A673 (cell line): ENCODE results near the gene KIF4A. TPM values are rescaled to one million over a fixed set of nuclear protein-coding genes. Genes with fewer than 3 reads are reported as not detected.
"Not testable (repeated sequence)": the region's sequence is repeated elsewhere in the genome, so short reads cannot be mapped to it uniquely, and the experiment has no call there.

Source experiments
- BruUV-seq: library from RNA; stranded (reverse); fragments of 400-500 nt; replicated peaks from 2 replicates; lab custom pipeline; 2021; lab: Mats Ljungman, UMichigan
- CTCF ChIA-PET: fragments of 300-600 bp; sonication (Branson Sonifier 250); formaldehyde crosslinking; loops from one replicate; lab custom pipeline; 2022; ENCODE audit warnings: antibody characterized with exemption; lab: Charles Lee
- POLR2A ChIA-PET: fragments of 300-600 bp; sonication (Branson Sonifier 250); formaldehyde crosslinking; loops from one replicate; lab custom pipeline; 2022; ENCODE audit warnings: antibody characterized with exemption; ENCODE audit not compliant: low non-redundant PET; lab: Charles Lee
- DNase-seq: peaks from one replicate; pipeline ENCODE4 v3.0.0-alpha.2; 2015; ENCODE audit warnings: low spot score
- H3K27ac ChIP-seq: fragments of 200-600 bp; sonication (generic); 2 replicates; pipeline ENCODE4 v1.5.1; 2016; ENCODE audit warnings: mixed run types, low read depth, mild to moderate bottlenecking, mixed read lengths, antibody characterized with exemption, low read length; ENCODE audit not compliant: poor library complexity, severe bottlenecking
- H3K27me3 ChIP-seq: fragments of 200-600 bp; sonication (generic); replicated peaks from 2 replicates; pipeline ENCODE4 v1.6.1; 2017; ENCODE audit warnings: mixed run types, low read depth, mild to moderate bottlenecking, mixed read lengths, antibody characterized with exemption, low read length; ENCODE audit not compliant: insufficient read depth, poor library complexity
- H3K36me3 ChIP-seq: fragments of 200-600 bp; sonication (generic); 2 replicates; pipeline ENCODE4 v1.6.1; 2016; ENCODE audit warnings: mixed run types, mild to moderate bottlenecking, mixed read lengths, antibody characterized with exemption, low read length; ENCODE audit not compliant: insufficient read depth, poor library complexity, severe bottlenecking
- H3K4me1 ChIP-seq: fragments of 200-600 bp; sonication (generic); 2 replicates; pipeline ENCODE4 v1.6.1; 2017; ENCODE audit warnings: mixed run types, mild to moderate bottlenecking, mixed read lengths, antibody characterized with exemption, low read length; ENCODE audit not compliant: insufficient read depth, poor library complexity, severe bottlenecking
- H3K4me3 ChIP-seq: fragments of 200-600 bp; sonication (generic); 2 replicates; pipeline ENCODE4 v1.5.1; 2016; ENCODE audit warnings: low read depth, mixed run types, mild to moderate bottlenecking, mixed read lengths, low read length; ENCODE audit not compliant: poor library complexity, severe bottlenecking
- H3K9me3 ChIP-seq: fragments of 200-600 bp; sonication (generic); 2 replicates; pipeline ENCODE4 v1.6.1; 2016; ENCODE audit warnings: mixed run types, low read depth, mild to moderate bottlenecking, mixed read lengths, antibody characterized with exemption, low read length; ENCODE audit not compliant: poor library complexity, severe bottlenecking
- EZH2 ChIP-seq: fragments of 200-600 bp; sonication (generic); IDR thresholded peaks from 2 replicates; pipeline ENCODE4 v1.6.1; 2017; ENCODE audit warnings: borderline replicate concordance, low read depth, mild to moderate bottlenecking, mixed read lengths, antibody characterized with exemption, low read length; ENCODE audit not compliant: poor library complexity, severe bottlenecking
- intact Hi-C: fragments of 100-400 bp; cut with micrococcal nuclease; formaldehyde crosslinking; loops from one replicate; pipeline ENCODE4 v1.10.0; 2022; ENCODE audit not compliant: unreplicated experiment
- total RNA-seq: library from RNA; stranded (reverse); gene quantifications from 2 replicates; pipeline ENCODE4 v1.2.3, GENCODE V29; 2021
- TF ChIP-seq, protein P1 (sequence below): fragments of 300-800, 200-600 bp; sonication (generic); conservative IDR thresholded peaks from 2 replicates; pipeline ENCODE4 v1.5.1; 2017; ENCODE audit warnings: low read depth, mild to moderate bottlenecking, antibody characterized with exemption, low read length, moderate library complexity, mixed read lengths

The KIF4A gene
- total RNA-seq, 1 experiment from 2014 or later = 76.7 TPM

DNA sequence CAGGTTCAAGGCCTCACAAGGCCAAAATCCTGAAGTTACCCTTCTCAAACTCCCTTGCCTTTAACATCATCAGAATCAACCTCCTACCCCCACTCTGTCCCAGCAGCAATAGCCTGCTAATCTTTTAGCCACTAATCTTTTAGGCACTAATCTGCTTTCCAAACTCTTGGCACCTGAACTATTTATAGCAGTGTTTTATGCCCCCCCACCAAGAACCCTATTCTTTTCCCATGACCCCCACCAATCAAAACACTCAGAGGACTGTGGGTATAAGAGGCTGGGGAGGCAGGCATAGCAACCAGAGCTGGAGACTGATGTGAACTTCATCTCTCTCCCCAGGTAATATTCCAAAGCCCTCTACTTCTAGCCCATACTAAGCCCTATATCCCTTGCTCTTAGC lies 21.9 kb upstream of the KIF4A start, which contains the start of gene ARR3:
TSS of gene ARR3 (plus strand) at position 301 of the 400 bp plus-strand sequence. CDS start 1,052 bp downstream, outside the sequence.
- peaks cover 4% of the 10 kb centered on the region for H3K27me3 ChIP-seq
- no peaks in the 10 kb centered on the region for H3K4me1 ChIP-seq
- TF ChIP-seq, protein P1, sequence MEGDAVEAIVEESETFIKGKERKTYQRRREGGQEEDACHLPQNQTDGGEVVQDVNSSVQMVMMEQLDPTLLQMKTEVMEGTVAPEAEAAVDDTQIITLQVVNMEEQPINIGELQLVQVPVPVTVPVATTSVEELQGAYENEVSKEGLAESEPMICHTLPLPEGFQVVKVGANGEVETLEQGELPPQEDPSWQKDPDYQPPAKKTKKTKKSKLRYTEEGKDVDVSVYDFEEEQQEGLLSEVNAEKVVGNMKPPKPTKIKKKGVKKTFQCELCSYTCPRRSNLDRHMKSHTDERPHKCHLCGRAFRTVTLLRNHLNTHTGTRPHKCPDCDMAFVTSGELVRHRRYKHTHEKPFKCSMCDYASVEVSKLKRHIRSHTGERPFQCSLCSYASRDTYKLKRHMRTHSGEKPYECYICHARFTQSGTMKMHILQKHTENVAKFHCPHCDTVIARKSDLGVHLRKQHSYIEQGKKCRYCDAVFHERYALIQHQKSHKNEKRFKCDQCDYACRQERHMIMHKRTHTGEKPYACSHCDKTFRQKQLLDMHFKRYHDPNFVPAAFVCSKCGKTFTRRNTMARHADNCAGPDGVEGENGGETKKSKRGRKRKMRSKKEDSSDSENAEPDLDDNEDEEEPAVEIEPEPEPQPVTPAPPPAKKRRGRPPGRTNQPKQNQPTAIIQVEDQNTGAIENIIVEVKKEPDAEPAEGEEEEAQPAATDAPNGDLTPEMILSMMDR = no peak
- TF ChIP-seq EZH2 = no peak
- no peaks in the 10 kb centered on the region for H3K36me3 ChIP-seq
- intact Hi-C loops = no loop called here
- H3K4me3 ChIP-seq = no peak within 1 kb of the TSS
- no peaks in the 10 kb centered on the region for H3K9me3 ChIP-seq
- BruUV-seq = no TSS peak
- no peak within 1 kb of the TSS for H3K27ac ChIP-seq
- CTCF ChIA-PET = no interaction called here
- POLR2A ChIA-PET = no interaction called here
- no peak for DNase-seq

GRCh38 chrX:70274029-70274428 lies 15.9 kb upstream of the KIF4A start:
- H3K27ac ChIP-seq, intact Hi-C loops, POLR2A ChIA-PET, H3K27me3 ChIP-seq, H3K4me3 ChIP-seq, DNase-seq, H3K4me1 ChIP-seq, BruUV-seq, H3K36me3 ChIP-seq, H3K9me3 ChIP-seq: not testable (repeated sequence)
- CTCF ChIA-PET = interaction anchor here (0.6 kb wide), 1 partner anchor 9 kb away, joined by 4 read pairs; no protein-coding TSS in a partner anchor

GRCh38 chrX:70279081-70279480 lies 10.8 kb upstream of the KIF4A start:
- TF ChIP-seq EZH2 = no peak
- TF ChIP-seq, protein P1 = no peak
- Histone ChIP-seq H3K27me3 (no peaks in the 10 kb centered on the region), H3K36me3 (no peaks in the 10 kb centered on the region), H3K9me3 (no peaks in the 10 kb centered on the region), H3K27ac (no peak overlapping the region), H3K4me1 (no peaks in the 10 kb centered on the region), H3K4me3 (no peak overlapping the region)
- ChIA-PET CTCF (no interaction called here), POLR2A (no interaction called here)
- DNase-seq = no peak
- BruUV-seq = no TSS peak
- intact Hi-C loops = no loop called here

GRCh38 chrX:70280573-70280972 lies 9.3 kb upstream of the KIF4A start:
- DNase-seq = no peak
- TF ChIP-seq, protein P1 = no peak
- TF ChIP-seq EZH2 = no peak
- CTCF ChIA-PET = no interaction called here
- no peaks in the 10 kb centered on the region for H3K27me3 ChIP-seq
- no peaks in the 10 kb centered on the region for H3K9me3 ChIP-seq
- POLR2A ChIA-PET = no interaction called here
- no peaks in the 10 kb centered on the region for H3K36me3 ChIP-seq
- no peak overlapping the region for H3K27ac ChIP-seq
- no TSS peak for BruUV-seq
- no peak overlapping the region for H3K4me3 ChIP-seq
- H3K4me1 ChIP-seq = no peaks in the 10 kb centered on the region
- intact Hi-C loops = no loop called here
